ENCODE data around the gene MPEG1. TPM values are rescaled to one million over a fixed set of nuclear protein-coding genes. Genes with fewer than 3 reads are reported as not detected.

The MPEG1 gene
- total RNA-seq, 1 experiment from 2014 or later, result 0.08 TPM

DNA sequence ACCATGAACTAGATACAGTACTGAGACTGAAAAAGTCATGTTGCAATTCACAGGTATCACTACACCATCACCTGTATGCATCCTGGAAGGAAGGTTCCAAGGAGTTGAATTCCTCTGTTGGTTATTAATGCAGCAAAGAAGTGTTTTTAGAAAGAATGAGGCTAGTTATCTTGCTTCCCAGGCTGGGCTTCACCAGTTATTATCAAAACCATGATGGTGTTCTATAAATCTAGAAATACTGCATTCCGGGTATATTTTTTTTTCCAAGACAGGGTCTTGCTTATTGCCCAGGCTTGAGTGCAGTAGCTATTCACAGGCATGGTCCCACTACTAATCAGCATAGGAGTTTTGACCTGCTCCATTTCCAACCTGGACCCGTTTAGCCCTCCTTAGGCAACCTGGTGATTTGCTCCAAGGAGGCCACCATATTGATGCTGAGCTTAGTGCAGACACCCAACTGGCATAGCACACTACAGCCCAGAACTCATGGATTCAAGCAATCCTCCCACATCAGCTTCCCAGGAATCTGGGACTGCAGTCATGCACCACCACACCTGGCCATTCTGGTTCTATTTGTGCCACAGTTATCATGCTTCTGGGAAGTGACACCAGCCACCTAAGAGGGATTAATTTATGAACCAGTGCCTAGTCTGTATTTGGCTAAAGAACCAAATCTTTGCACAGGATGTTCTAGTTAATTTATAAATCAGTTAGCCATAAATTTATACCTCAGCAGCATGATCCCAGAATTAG, 1.6 kb upstream of the MPEG1 start:
- ChIA-PET CTCF (interaction anchor here (0.7 kb wide), 1 partner anchor 69 kb away, joined by 3 read pairs; no protein-coding TSS in a partner anchor), POLR2A (no interaction called here)
- Histone ChIP-seq H3K36me3 (ENCODE audit: control insufficient read depth, insufficient read depth, low read length) (no peaks in the 10 kb centered on the region), H3K9me3 (ENCODE audit: control insufficient read depth, insufficient read depth, low read depth, low read length) (no peaks in the 10 kb centered on the region), H3K27me3 (ENCODE audit: control insufficient read depth, insufficient read depth, low read length) (no peaks in the 10 kb centered on the region), H3K4me3 (ENCODE audit: low read depth in 2 of 2, low read length in 2 of 2) (no peak overlapping the region), H3K4me1 (ENCODE audit: control insufficient read depth, insufficient read depth, low read length) (no peaks in the 10 kb centered on the region), H3K27ac (ENCODE audit: low read length) (no peak overlapping the region)
- intact Hi-C loops (cut with micrococcal nuclease; ENCODE audit: unreplicated experiment) (no loop called here), in situ Hi-C loops (cut with HindIII; ENCODE audit: low pct_unique_long_range_greater_than_20kb, low sequenced_read_pairs) (no loop called here)
- no peak for ATAC-seq
- no peak for TF ChIP-seq POLR2AphosphoS5 (IDR thresholded peaks at IDR 0.05; ENCODE audit: low read depth, low read length)
- TF ChIP-seq, protein P1, sequence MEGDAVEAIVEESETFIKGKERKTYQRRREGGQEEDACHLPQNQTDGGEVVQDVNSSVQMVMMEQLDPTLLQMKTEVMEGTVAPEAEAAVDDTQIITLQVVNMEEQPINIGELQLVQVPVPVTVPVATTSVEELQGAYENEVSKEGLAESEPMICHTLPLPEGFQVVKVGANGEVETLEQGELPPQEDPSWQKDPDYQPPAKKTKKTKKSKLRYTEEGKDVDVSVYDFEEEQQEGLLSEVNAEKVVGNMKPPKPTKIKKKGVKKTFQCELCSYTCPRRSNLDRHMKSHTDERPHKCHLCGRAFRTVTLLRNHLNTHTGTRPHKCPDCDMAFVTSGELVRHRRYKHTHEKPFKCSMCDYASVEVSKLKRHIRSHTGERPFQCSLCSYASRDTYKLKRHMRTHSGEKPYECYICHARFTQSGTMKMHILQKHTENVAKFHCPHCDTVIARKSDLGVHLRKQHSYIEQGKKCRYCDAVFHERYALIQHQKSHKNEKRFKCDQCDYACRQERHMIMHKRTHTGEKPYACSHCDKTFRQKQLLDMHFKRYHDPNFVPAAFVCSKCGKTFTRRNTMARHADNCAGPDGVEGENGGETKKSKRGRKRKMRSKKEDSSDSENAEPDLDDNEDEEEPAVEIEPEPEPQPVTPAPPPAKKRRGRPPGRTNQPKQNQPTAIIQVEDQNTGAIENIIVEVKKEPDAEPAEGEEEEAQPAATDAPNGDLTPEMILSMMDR (IDR thresholded peaks at IDR 0.05), result no peak
- TF ChIP-seq, protein P2, sequence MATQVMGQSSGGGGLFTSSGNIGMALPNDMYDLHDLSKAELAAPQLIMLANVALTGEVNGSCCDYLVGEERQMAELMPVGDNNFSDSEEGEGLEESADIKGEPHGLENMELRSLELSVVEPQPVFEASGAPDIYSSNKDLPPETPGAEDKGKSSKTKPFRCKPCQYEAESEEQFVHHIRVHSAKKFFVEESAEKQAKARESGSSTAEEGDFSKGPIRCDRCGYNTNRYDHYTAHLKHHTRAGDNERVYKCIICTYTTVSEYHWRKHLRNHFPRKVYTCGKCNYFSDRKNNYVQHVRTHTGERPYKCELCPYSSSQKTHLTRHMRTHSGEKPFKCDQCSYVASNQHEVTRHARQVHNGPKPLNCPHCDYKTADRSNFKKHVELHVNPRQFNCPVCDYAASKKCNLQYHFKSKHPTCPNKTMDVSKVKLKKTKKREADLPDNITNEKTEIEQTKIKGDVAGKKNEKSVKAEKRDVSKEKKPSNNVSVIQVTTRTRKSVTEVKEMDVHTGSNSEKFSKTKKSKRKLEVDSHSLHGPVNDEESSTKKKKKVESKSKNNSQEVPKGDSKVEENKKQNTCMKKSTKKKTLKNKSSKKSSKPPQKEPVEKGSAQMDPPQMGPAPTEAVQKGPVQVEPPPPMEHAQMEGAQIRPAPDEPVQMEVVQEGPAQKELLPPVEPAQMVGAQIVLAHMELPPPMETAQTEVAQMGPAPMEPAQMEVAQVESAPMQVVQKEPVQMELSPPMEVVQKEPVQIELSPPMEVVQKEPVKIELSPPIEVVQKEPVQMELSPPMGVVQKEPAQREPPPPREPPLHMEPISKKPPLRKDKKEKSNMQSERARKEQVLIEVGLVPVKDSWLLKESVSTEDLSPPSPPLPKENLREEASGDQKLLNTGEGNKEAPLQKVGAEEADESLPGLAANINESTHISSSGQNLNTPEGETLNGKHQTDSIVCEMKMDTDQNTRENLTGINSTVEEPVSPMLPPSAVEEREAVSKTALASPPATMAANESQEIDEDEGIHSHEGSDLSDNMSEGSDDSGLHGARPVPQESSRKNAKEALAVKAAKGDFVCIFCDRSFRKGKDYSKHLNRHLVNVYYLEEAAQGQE (IDR thresholded peaks at IDR 0.05; ENCODE audit: insufficient read depth in 1 of 2, low read depth in 2 of 2, low read length in 1 of 2), result no peak
- no peak for TF ChIP-seq SIN3A (IDR thresholded peaks at IDR 0.05; ENCODE audit: borderline replicate concordance, insufficient read depth, low read depth, low read length)
- no peak for TF ChIP-seq TCF7L2 (IDR thresholded peaks at IDR 0.05; ENCODE audit: low read depth, low read length)
- DNase-seq (ENCODE audit: low read depth, low spot score), result no peak
- no TSS peak for BruUV-seq (replicated peaks)

DNA sequence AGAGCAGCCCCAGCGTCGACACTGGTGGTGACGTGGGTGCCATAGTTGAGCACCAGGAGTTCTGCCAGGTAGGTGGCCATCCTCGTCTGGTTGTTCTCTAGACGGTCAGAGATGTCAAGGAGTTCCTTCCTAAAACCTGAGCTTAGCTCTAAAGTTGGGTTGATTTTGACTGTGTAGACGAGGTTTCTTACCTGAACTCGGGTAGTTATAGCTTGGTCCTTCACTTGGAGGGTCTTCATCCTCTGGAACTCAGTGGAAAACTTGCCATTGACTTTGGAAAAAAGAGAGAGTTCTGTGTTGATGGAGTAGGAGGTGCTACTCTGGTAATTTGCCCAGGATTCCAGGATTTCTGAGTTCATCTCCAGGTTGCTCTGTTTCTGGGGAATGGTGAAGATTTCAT, 505 bp downstream of the MPEG1 start:
- Histone ChIP-seq H3K4me3 (ENCODE audit: low read depth in 2 of 2, low read length in 2 of 2) (no peak overlapping the region), H3K4me1 (ENCODE audit: control insufficient read depth, insufficient read depth, low read length) (no peaks in the 10 kb centered on the region), H3K9me3 (ENCODE audit: control insufficient read depth, insufficient read depth, low read depth, low read length) (no peaks in the 10 kb centered on the region), H3K27ac (ENCODE audit: low read length) (no peak overlapping the region), H3K36me3 (ENCODE audit: control insufficient read depth, insufficient read depth, low read length) (no peaks in the 10 kb centered on the region), H3K27me3 (ENCODE audit: control insufficient read depth, insufficient read depth, low read length) (no peaks in the 10 kb centered on the region)
- TF ChIP-seq, protein P1 (IDR thresholded peaks at IDR 0.05), result no peak
- TF ChIP-seq SIN3A (IDR thresholded peaks at IDR 0.05; ENCODE audit: borderline replicate concordance, insufficient read depth, low read depth, low read length), result no peak
- TF ChIP-seq POLR2AphosphoS5 (IDR thresholded peaks at IDR 0.05; ENCODE audit: low read depth, low read length), result no peak
- TF ChIP-seq TCF7L2 (IDR thresholded peaks at IDR 0.05; ENCODE audit: low read depth, low read length), result no peak
- TF ChIP-seq, protein P2 (IDR thresholded peaks at IDR 0.05; ENCODE audit: insufficient read depth in 1 of 2, low read depth in 2 of 2, low read length in 1 of 2), result no peak
- no TSS peak for BruUV-seq (replicated peaks)
- ChIA-PET CTCF (no interaction called here), POLR2A (no interaction called here)
- no peak for DNase-seq (ENCODE audit: low read depth, low spot score)
- intact Hi-C loops (cut with micrococcal nuclease; ENCODE audit: unreplicated experiment) (no loop called here), in situ Hi-C loops (cut with HindIII; ENCODE audit: low pct_unique_long_range_greater_than_20kb, low sequenced_read_pairs) (no loop called here)
- ATAC-seq, result no peak

Data from Panc1 (cell line).